NCI-H2171 (cell line): ENCODE measurements around the gene APBA2.

Source experiments
- DNase-seq: peaks from one replicate; lab custom pipeline; 2025; lab: John Stamatoyannopoulos, UW

Gene APBA2

GRCh38 chr15:28935316-28935715 lies 49.5 kb downstream of the APBA2 start:
- DNase-seq: no peak

- DNase-seq: no peak
These were observed 50.3 kb downstream of the APBA2 start for GRCh38 chr15:28936081-28936480.

GRCh38 chr15:28936481-28936881 lies 50.7 kb downstream of the APBA2 start:
- DNase-seq: no peak

- DNase-seq: no peak
These were observed 51.5 kb downstream of the APBA2 start for GRCh38 chr15:28937271-28937670.

- no peak for DNase-seq
These were observed 56.3 kb downstream of the APBA2 start for GRCh38 chr15:28942046-28942445.

GRCh38 chr15:28942571-28942970 lies 56.8 kb downstream of the APBA2 start:
- DNase-seq: no peak

GRCh38 chr15:28943146-28943545 lies 57.4 kb downstream of the APBA2 start:
- no peak for DNase-seq

GRCh38 chr15:28943611-28944230 lies 57.9 kb downstream of the APBA2 start:
- no peak for DNase-seq

GRCh38 chr15:28944286-28944685 lies 58.5 kb downstream of the APBA2 start:
- DNase-seq: no peak

- DNase-seq: no peak
These were observed 59.0 kb downstream of the APBA2 start for GRCh38 chr15:28944696-28945300.

GRCh38 chr15:28945626-28946230 lies 60.0 kb downstream of the APBA2 start:
- no peak for DNase-seq

- no peak for DNase-seq
These were observed 61.0 kb downstream of the APBA2 start for GRCh38 chr15:28946803-28947202.

- no peak for DNase-seq
These were observed 61.5 kb downstream of the APBA2 start for GRCh38 chr15:28947221-28947674.

GRCh38 chr15:28948036-28948435 lies 62.3 kb downstream of the APBA2 start:
- no peak for DNase-seq

- no peak for DNase-seq
These were observed 65.1 kb downstream of the APBA2 start for GRCh38 chr15:28950916-28951315.

GRCh38 chr15:28952666-28953491 lies 67.1 kb downstream of the APBA2 start:
- peak; percentile 61 for DNase-seq

- DNase-seq: no peak
These were observed 67.9 kb downstream of the APBA2 start for GRCh38 chr15:28953573-28954195.

GRCh38 chr15:28954466-28955159 lies 68.8 kb downstream of the APBA2 start:
- no peak for DNase-seq

GRCh38 chr15:28955160-28955992 lies 69.6 kb downstream of the APBA2 start:
- peak; percentile 42 for DNase-seq

GRCh38 chr15:28955993-28956421 lies 70.2 kb downstream of the APBA2 start:
- DNase-seq: no peak

- DNase-seq: no peak
These were observed 70.7 kb downstream of the APBA2 start for GRCh38 chr15:28956491-28956890.
